Keratinocyte (primary cell): Measurements from ENCODE around the gene RETREG1. TPM values are rescaled to one million over a fixed set of nuclear protein-coding genes. Genes with fewer than 3 reads are reported as not detected.

Source experiments
- DNase-seq: peaks from one replicate; pipeline ENCODE4 v3.0.0-alpha.2; 2011; ENCODE audit warnings: low read depth, missing footprints, low spot score
- FAIRE-seq: peaks from 2 replicates; lab custom pipeline; 2011; peaks lifted over from hg19 to GRCh38; lab: Jason Lieb, UNC
- H2AFZ ChIP-seq: 2 replicates; pipeline ENCODE4 v1.6.0; 2012; ENCODE audit warnings: low read length, control low read depth, inconsistent platforms; ENCODE audit not compliant: control insufficient read depth
- H3K27ac ChIP-seq: 2 replicates; pipeline ENCODE4 v1.5.1; 2011; ENCODE audit warnings: low read length; ENCODE audit not compliant: control insufficient read depth, insufficient read depth
- H3K27me3 ChIP-seq: 3 replicates; pipeline ENCODE4 v1.6.0; 2011; ENCODE audit warnings: low read length; ENCODE audit not compliant: control insufficient read depth, insufficient read depth; ENCODE audit errors: extremely low read depth
- H3K36me3 ChIP-seq, 2 experiments: 2 replicates in 1 of 2; 3 replicates in 1 of 2; pipeline ENCODE4 v1.5.1; 2011; ENCODE audit warnings: low read length in 2 of 2, mild to moderate bottlenecking in 1 of 2; ENCODE audit not compliant: control insufficient read depth in 2 of 2, insufficient read depth in 2 of 2; ENCODE audit errors: extremely low read depth in 1 of 2
- H3K4me1 ChIP-seq: 3 replicates; pipeline ENCODE4 v1.5.1; 2011; ENCODE audit warnings: low read length; ENCODE audit not compliant: control insufficient read depth, insufficient read depth; ENCODE audit errors: extremely low read depth
- H3K4me2 ChIP-seq: 3 replicates; pipeline ENCODE4 v1.6.0; 2011; ENCODE audit warnings: low read depth, low read length; ENCODE audit not compliant: control insufficient read depth, insufficient read depth; ENCODE audit errors: extremely low read depth
- H3K4me3 ChIP-seq, 3 experiments: fragments of 200-600 bp in 1 of 3; sonication (generic) in 1 of 3; 2 replicates in 2 of 3; 3 replicates in 1 of 3; pipeline ENCODE4 v1.5.1; 2011 to 2016; ENCODE audit warnings: low read length in 3 of 3, mild to moderate bottlenecking in 3 of 3, control low read depth in 2 of 3, inconsistent platforms in 1 of 3, low read depth in 1 of 3, mixed read lengths in 1 of 3, mixed run types in 1 of 3, moderate library complexity in 1 of 3; ENCODE audit not compliant: control insufficient read depth in 2 of 3, insufficient read depth in 2 of 3; ENCODE audit errors: extremely low read depth in 1 of 3
- H3K79me2 ChIP-seq: 2 replicates; pipeline ENCODE4 v1.6.0; 2012; ENCODE audit warnings: low read length; ENCODE audit not compliant: control insufficient read depth, insufficient read depth
- H3K9ac ChIP-seq: 3 replicates; pipeline ENCODE4 v1.6.0; 2011; ENCODE audit warnings: low read length; ENCODE audit not compliant: control insufficient read depth, insufficient read depth; ENCODE audit errors: extremely low read depth
- H3K9me1 ChIP-seq: 3 replicates; pipeline ENCODE4 v1.6.0; 2011; ENCODE audit warnings: low read length; ENCODE audit not compliant: control insufficient read depth, insufficient read depth; ENCODE audit errors: extremely low read depth
- H3K9me3 ChIP-seq: 2 replicates; pipeline ENCODE4 v1.5.1; 2012; ENCODE audit warnings: low read depth, low read length; ENCODE audit not compliant: control insufficient read depth
- H4K20me1 ChIP-seq: 3 replicates; pipeline ENCODE4 v1.6.0; 2011; ENCODE audit warnings: low read length; ENCODE audit not compliant: control insufficient read depth, insufficient read depth; ENCODE audit errors: extremely low read depth
- CTCF ChIP-seq, 3 experiments: IDR thresholded peaks in 1 of 3; conservative IDR thresholded peaks in 1 of 3; optimal IDR thresholded peaks in 1 of 3; 2 replicates in 2 of 3; 3 replicates in 1 of 3; pipeline versions ENCODE3 to v1.5.1; 2011; ENCODE audit warnings: low read length in 3 of 3, mild to moderate bottlenecking in 3 of 3, moderate library complexity in 2 of 3, control low read depth in 1 of 3, inconsistent platforms in 1 of 3; ENCODE audit not compliant: insufficient read depth in 2 of 3; ENCODE audit errors: extremely low read depth in 1 of 3
- EZH2 ChIP-seq: IDR thresholded peaks from one replicate; pipeline ENCODE4 v1.6.1; 2012; ENCODE audit warnings: inconsistent platforms, mild to moderate bottlenecking, low read length, moderate library complexity
- dilution Hi-C: fragments of 300-500 bp; cut with MboI; formaldehyde crosslinking; loops from one replicate; pipeline ENCODE4 v1.7.0; 2020; ENCODE audit warnings: low sequenced_read_pairs; ENCODE audit not compliant: extremely low pct_ligation_motif_present
- polyA plus RNA-seq, 5 experiments: library from polyadenylated mRNA; depleted of rRNA in 3 of 5; stranded (reverse) in 3 of 5; stranded (forward) in 1 of 5; unstranded in 1 of 5; fragments of >200 nt; gene quantifications; 1 replicate in 1 of 5; 2 replicates in 3 of 5; 3 replicates in 1 of 5; pipeline versions ENCODE4 v1.2.1 to v1.2.3, GENCODE V29; 2011 to 2012; ENCODE audit warnings: missing spikeins in 2 of 5, low read depth in 1 of 5, low replicate concordance in 1 of 5

RETREG1 gene
- polyA plus RNA-seq, 1 donor (not counting 4 experiments of a cell fraction or from before 2014, with no cell fraction given) = 7.4 TPM

GRCh38 chr5:16606628-16607027, 10.2 kb downstream of the RETREG1 start:
- Histone ChIP-seq H3K9ac (no peak overlapping the region), H3K9me1 (no peaks in the 10 kb centered on the region), H3K4me2 (no peak overlapping the region), H2AFZ (no peak overlapping the region), H3K4me1 (no peaks in the 10 kb centered on the region), H3K36me3 (no peaks in the 10 kb centered on the region), H3K27me3 (no peaks in the 10 kb centered on the region), H3K9me3 (no peaks in the 10 kb centered on the region), H3K4me3 (no peak overlapping the region), H3K27ac (no peak overlapping the region), H3K79me2 (no peaks in the 10 kb centered on the region), H4K20me1 (no peaks in the 10 kb centered on the region)
- no peak for FAIRE-seq
- no peak for DNase-seq
- TF ChIP-seq EZH2 = no peak
- no peak for TF ChIP-seq CTCF (optimal IDR thresholded peaks at IDR 0.05 in 1 of 3, IDR thresholded peaks at IDR 0.05 in 1 of 3, conservative IDR thresholded peaks at IDR 0.05 in 1 of 3; ENCODE audit: extremely low read depth in 1 of 3, insufficient read depth in 2 of 3, low read length in 3 of 3)
- dilution Hi-C loops = no loop called here

- Histone ChIP-seq H4K20me1 (no peaks in the 10 kb centered on the region), H3K9me3 (no peaks in the 10 kb centered on the region), H3K36me3 (no peaks in the 10 kb centered on the region), H3K79me2 (no peaks in the 10 kb centered on the region), H3K27me3 (no peaks in the 10 kb centered on the region), H2AFZ (no peak overlapping the region), H3K9ac (no peak overlapping the region), H3K9me1 (no peaks in the 10 kb centered on the region), H3K4me2 (no peak overlapping the region), H3K27ac (no peak overlapping the region), H3K4me1 (no peaks in the 10 kb centered on the region), H3K4me3 (no peak overlapping the region)
- dilution Hi-C loops = no loop called here
- FAIRE-seq = no peak
- TF ChIP-seq EZH2 (no peak), CTCF (optimal IDR thresholded peaks at IDR 0.05 in 1 of 3, IDR thresholded peaks at IDR 0.05 in 1 of 3, conservative IDR thresholded peaks at IDR 0.05 in 1 of 3; ENCODE audit: extremely low read depth in 1 of 3, insufficient read depth in 2 of 3, low read length in 3 of 3) (no peak)
- DNase-seq = no peak
Observed at GRCh38 chr5:16603701-16604100, 13.1 kb downstream of the RETREG1 start.
